BLaER1 treated with 17β-estradiol and CSF1 and Interleukin-3, amounts not matched to agents 10 nM and 100 nM (cell line): ENCODE results near the gene CC2D2A.

ENCODE experiments used
- H3K27ac ChIP-seq, 11 experiments: shearing (Covaris generic); formaldehyde crosslinking; 2 replicates each; pipeline ENCODE4 v1.8.1; 2022
- H3K27me3 ChIP-seq, 11 experiments: shearing (Covaris generic); formaldehyde crosslinking; 2 replicates each; pipeline ENCODE4 v1.8.1; 2022
- H3K36me3 ChIP-seq, 11 experiments: shearing (Covaris generic); formaldehyde crosslinking; 2 replicates each; pipeline ENCODE4 v1.8.1; 2022
- H3K4me1 ChIP-seq, 10 experiments: shearing (Covaris generic); formaldehyde crosslinking; 2 replicates each; pipeline ENCODE4 v1.8.1; 2022
- H3K4me2 ChIP-seq, 11 experiments: shearing (Covaris generic); formaldehyde crosslinking; 2 replicates each; pipeline ENCODE4 v1.8.1; 2022
- H3K4me3 ChIP-seq, 10 experiments: shearing (Covaris generic); formaldehyde crosslinking; 2 replicates each; pipeline ENCODE4 v1.8.1; 2022
- H3K9ac ChIP-seq, 11 experiments: shearing (Covaris generic); formaldehyde crosslinking; 2 replicates each; pipeline ENCODE4 v1.8.1; 2022
- H3K9me3 ChIP-seq, 11 experiments: shearing (Covaris generic); formaldehyde crosslinking; replicated peaks in 1 of 11; 2 replicates each; pipeline ENCODE4 v1.8.1; 2022
- H4K20me1 ChIP-seq, 11 experiments: shearing (Covaris generic); formaldehyde crosslinking; 2 replicates each; pipeline ENCODE4 v1.8.1; 2022
- Cebpa-rat ChIP-seq, 11 experiments: shearing (Covaris generic); IDR thresholded peaks; 2 replicates each; pipeline ENCODE4 v1.8.1; 2022

Gene CC2D2A

GRCh38 chr4:15500701-15501100 is 31.0 kb downstream of the CC2D2A start:
- Histone ChIP-seq H4K20me1 (no peaks in the 10 kb centered on the region), H3K27ac (no peak overlapping the region), H3K4me2 (no peak overlapping the region), H3K4me1 (peaks cover 0 to 10% (median 0%) of the 10 kb centered on the region in 10 experiments; a peak in 3 of 20 replicates), H3K27me3 (no peaks in the 10 kb centered on the region), H3K4me3 (no peak overlapping the region), H3K9me3 (peaks cover 7 to 19% (median 12%) of the 10 kb centered on the region in 11 experiments; a peak in 21 of 22 replicates), H3K9ac (no peak overlapping the region), H3K36me3 (peaks cover 0 to 36% (median 0%) of the 10 kb centered on the region in 11 experiments; a peak in 4 of 22 replicates)
- TF ChIP-seq Cebpa-rat (IDR thresholded peaks at IDR 0.05): no peak

GRCh38 chr4:15501941-15502340 is 32.3 kb downstream of the CC2D2A start:
- no peak for TF ChIP-seq Cebpa-rat (IDR thresholded peaks at IDR 0.05)
- Histone ChIP-seq H3K9ac (no peak overlapping the region), H4K20me1 (no peaks in the 10 kb centered on the region), H3K9me3 (peaks cover 4 to 11% (median 8%) of the 10 kb centered on the region in 11 experiments; a peak in 21 of 22 replicates), H3K27me3 (no peaks in the 10 kb centered on the region), H3K4me1 (0 out of 20 replicates have a peak, but pooled peaks cover 0 to 3% (median 0%) of the 10 kb centered on the region in 10 experiments), H3K27ac (no peak overlapping the region), H3K4me3 (no peak overlapping the region), H3K4me2 (no peak overlapping the region), H3K36me3 (peaks cover 0 to 42% (median 0%) of the 10 kb centered on the region in 11 experiments; a peak in 4 of 22 replicates)

- no peaks in the 10 kb centered on the region for H4K20me1 ChIP-seq
- H3K36me3 ChIP-seq: peaks cover 0 to 42% (median 0%) of the 10 kb centered on the region in 11 experiments; a peak in 5 of 22 replicates
Observed at GRCh38 chr4:15502384-15502783, 32.7 kb downstream of the CC2D2A start.

GRCh38 chr4:15504041-15504440 is 34.4 kb downstream of the CC2D2A start:
- 0 out of 22 replicates have a peak, but pooled peaks cover 0 to 11% (median 0%) of the 10 kb centered on the region in 11 experiments for H3K9me3 ChIP-seq
- no peak overlapping the region for H3K27ac ChIP-seq
- H4K20me1 ChIP-seq: no peaks in the 10 kb centered on the region
- no peak overlapping the region for H3K4me2 ChIP-seq
- no peak for TF ChIP-seq Cebpa-rat (IDR thresholded peaks at IDR 0.05)
- 0 out of 20 replicates have a peak, but pooled peaks cover 0 to 3% (median 0%) of the 10 kb centered on the region in 10 experiments for H3K4me1 ChIP-seq
- no peak overlapping the region for H3K9ac ChIP-seq
- no peak overlapping the region for H3K4me3 ChIP-seq
- H3K36me3 ChIP-seq: peaks cover 0 to 59% (median 0%) of the 10 kb centered on the region in 11 experiments; a peak in 5 of 22 replicates
- no peaks in the 10 kb centered on the region for H3K27me3 ChIP-seq

More at GRCh38 chr4:15502384-15502783, 32.7 kb downstream of the CC2D2A start:
- Histone ChIP-seq H3K9me3 (peaks cover 0 to 7% (median 3%) of the 10 kb centered on the region in 11 experiments; a peak in 14 of 22 replicates), H3K4me1 (0 out of 20 replicates have a peak, but pooled peaks cover 0 to 3% (median 0%) of the 10 kb centered on the region in 10 experiments), H3K27me3 (no peaks in the 10 kb centered on the region), H3K4me2 (no peak overlapping the region), H3K4me3 (no peak overlapping the region), H3K27ac (no peak overlapping the region), H3K9ac (no peak overlapping the region)
- no peak for TF ChIP-seq Cebpa-rat (IDR thresholded peaks at IDR 0.05)

GRCh38 chr4:15506464-15506863 is 36.8 kb downstream of the CC2D2A start:
- Histone ChIP-seq H3K27ac (no peak overlapping the region), H4K20me1 (no peaks in the 10 kb centered on the region), H3K9ac (no peak overlapping the region), H3K4me1 (0 out of 20 replicates have a peak, but pooled peaks cover 0 to 3% (median 0%) of the 10 kb centered on the region in 10 experiments), H3K27me3 (no peaks in the 10 kb centered on the region), H3K4me2 (no peak overlapping the region), H3K9me3 (peaks cover 0 to 11% (median 0%) of the 10 kb centered on the region in 11 experiments; a peak in 1 of 22 replicates), H3K4me3 (no peak overlapping the region), H3K36me3 (peaks cover 0 to 83% (median 0%) of the 10 kb centered on the region in 11 experiments; a peak in 5 of 22 replicates)
- no peak for TF ChIP-seq Cebpa-rat (IDR thresholded peaks at IDR 0.05)

- Histone ChIP-seq H3K36me3 (peaks cover 0 to 84% (median 0%) of the 10 kb centered on the region in 11 experiments; a peak in 5 of 22 replicates), H3K4me2 (no peak overlapping the region), H3K27ac (no peak overlapping the region), H3K27me3 (no peaks in the 10 kb centered on the region), H3K9me3 (peaks cover 0 to 11% (median 0%) of the 10 kb centered on the region in 11 experiments; a peak in 1 of 22 replicates), H3K4me3 (no peak overlapping the region), H3K4me1 (0 out of 20 replicates have a peak, but pooled peaks cover 0 to 3% (median 0%) of the 10 kb centered on the region in 10 experiments), H3K9ac (no peak overlapping the region), H4K20me1 (no peaks in the 10 kb centered on the region)
- TF ChIP-seq Cebpa-rat (IDR thresholded peaks at IDR 0.05): no peak
Observed at GRCh38 chr4:15507679-15508078, 38.0 kb downstream of the CC2D2A start.

GRCh38 chr4:15510961-15511360 is 41.3 kb downstream of the CC2D2A start:
- Histone ChIP-seq H3K36me3 (peaks cover 0 to 97% (median 0%) of the 10 kb centered on the region in 11 experiments; a peak in 5 of 22 replicates), H3K4me2 (no peak overlapping the region), H3K27me3 (no peaks in the 10 kb centered on the region), H3K4me1 (0 out of 20 replicates have a peak, but pooled peaks cover 0 to 3% (median 0%) of the 10 kb centered on the region in 10 experiments), H4K20me1 (no peaks in the 10 kb centered on the region), H3K9me3 (peaks cover 0 to 16% (median 0%) of the 10 kb centered on the region in 11 experiments; a peak in 1 of 22 replicates), H3K4me3 (no peak overlapping the region), H3K27ac (no peak overlapping the region), H3K9ac (no peak overlapping the region)
- TF ChIP-seq Cebpa-rat (IDR thresholded peaks at IDR 0.05): no peak

GRCh38 chr4:15513545-15513944 is 43.9 kb downstream of the CC2D2A start:
- no peaks in the 10 kb centered on the region for H3K27me3 ChIP-seq
- no peak overlapping the region for H3K27ac ChIP-seq

GRCh38 chr4:15515106-15515505 is 45.4 kb downstream of the CC2D2A start:
- Histone ChIP-seq H3K27ac (no peak overlapping the region), H3K27me3 (no peaks in the 10 kb centered on the region), H3K4me3 (no peak overlapping the region), H3K4me1 (no peaks in the 10 kb centered on the region), H4K20me1 (no peaks in the 10 kb centered on the region), H3K9ac (no peak overlapping the region), H3K36me3 (peaks cover 0 to 87% (median 8%) of the 10 kb centered on the region in 11 experiments; a peak in 9 of 22 replicates), H3K4me2 (no peak overlapping the region), H3K9me3 (peaks cover 5 to 31% (median 15%) of the 10 kb centered on the region in 11 experiments; a peak in 19 of 22 replicates)
- TF ChIP-seq Cebpa-rat (IDR thresholded peaks at IDR 0.05): no peak

More at GRCh38 chr4:15513545-15513944, 43.9 kb downstream of the CC2D2A start:
- no peak for TF ChIP-seq Cebpa-rat (IDR thresholded peaks at IDR 0.05)
- Histone ChIP-seq H4K20me1 (no peaks in the 10 kb centered on the region), H3K9ac (no peak overlapping the region), H3K36me3 (peaks cover 0 to 87% (median 3%) of the 10 kb centered on the region in 11 experiments; a peak in 9 of 22 replicates), H3K4me1 (no peaks in the 10 kb centered on the region), H3K4me2 (no peak overlapping the region), H3K9me3 (peaks cover 4 to 19% (median 7%) of the 10 kb centered on the region in 11 experiments; a peak in 18 of 22 replicates), H3K4me3 (no peak overlapping the region)
